Chondrocyte (in vitro differentiated cells): ENCODE measurements around the gene OR10V1. TPM values are rescaled to one million over a fixed set of nuclear protein-coding genes. Genes with fewer than 3 reads are reported as not detected.

Experiments used
- DNase-seq: peaks from one replicate; pipeline ENCODE4 v3.0.0; 2021; ENCODE audit warnings: mixed read lengths, low spot score
- H3K27ac Mint-ChIP-seq: one replicate; pipeline ENCODE4 v1.8.0; 2021; ENCODE audit warnings: mild to moderate bottlenecking, moderate library complexity, mixed read lengths; ENCODE audit not compliant: unreplicated experiment
- H3K27me3 Mint-ChIP-seq: 2 replicates; pipeline ENCODE4 v1.8.0; 2021; ENCODE audit warnings: low read depth, mixed read lengths
- H3K36me3 Mint-ChIP-seq: 2 replicates; pipeline ENCODE4 v1.8.0; 2021; ENCODE audit warnings: low read depth, mixed read lengths
- H3K4me1 Mint-ChIP-seq: 2 replicates; pipeline ENCODE4 v1.8.0; 2021; ENCODE audit warnings: low read depth, mild to moderate bottlenecking, mixed read lengths
- H3K4me3 Mint-ChIP-seq: one replicate; pipeline ENCODE4 v1.8.0; 2021; ENCODE audit warnings: mild to moderate bottlenecking, moderate library complexity, mixed read lengths; ENCODE audit not compliant: unreplicated experiment
- H3K9me3 Mint-ChIP-seq: 2 replicates; pipeline ENCODE4 v1.8.0; 2021; ENCODE audit warnings: low read depth, mixed read lengths
- CTCF ChIP-seq: fragments of 200-600 bp; sonication (generic); IDR thresholded peaks from 2 replicates; pipeline ENCODE4 v1.5.0; 2021; ENCODE audit warnings: antibody characterized with exemption, mild to moderate bottlenecking, moderate library complexity
- total RNA-seq: library from RNA; stranded (reverse); gene quantifications from 3 replicates; pipeline ENCODE4 v1.2.1, GENCODE V29; 2021

OR10V1 gene
- total RNA-seq, 1 donor from 2014 or later = not detected

- Mint-ChIP-seq H3K9me3 (peaks cover 3% of the 10 kb centered on the region), H3K27ac (no peak overlapping the region), H3K27me3 (peaks cover 3% of the 10 kb centered on the region), H3K36me3 (no peaks in the 10 kb centered on the region), H3K4me1 (no peaks in the 10 kb centered on the region), H3K4me3 (no peak overlapping the region)
- DNase-seq = no peak
- TF ChIP-seq CTCF = no peak
These were observed 14.5 kb upstream of the OR10V1 start for GRCh38 chr11:59728154-59728553.

- peaks cover 3% of the 10 kb centered on the region for H3K9me3 Mint-ChIP-seq
- H3K36me3 Mint-ChIP-seq = no peaks in the 10 kb centered on the region
- no peak for DNase-seq
- peaks cover 8% of the 10 kb centered on the region for H3K27me3 Mint-ChIP-seq
- no peaks in the 10 kb centered on the region for H3K4me1 Mint-ChIP-seq
- no peak overlapping the region for H3K4me3 Mint-ChIP-seq
- no peak for TF ChIP-seq CTCF
- H3K27ac Mint-ChIP-seq = no peak overlapping the region
These were observed 13.8 kb upstream of the OR10V1 start for GRCh38 chr11:59727426-59727825.

GRCh38 chr11:59724066-59724465 is 10.4 kb upstream of the OR10V1 start:
- Mint-ChIP-seq H3K27ac (no peak overlapping the region), H3K4me3 (no peak overlapping the region), H3K36me3 (no peaks in the 10 kb centered on the region), H3K4me1 (no peaks in the 10 kb centered on the region), H3K27me3 (peaks cover 22% of the 10 kb centered on the region), H3K9me3 (peaks cover 3% of the 10 kb centered on the region)
- TF ChIP-seq CTCF = no peak
- no peak for DNase-seq

GRCh38 chr11:59719556-59719955 is 5.9 kb upstream of the OR10V1 start:
- Mint-ChIP-seq H3K4me3 (no peak overlapping the region), H3K27ac (no peak overlapping the region), H3K9me3 (no peaks in the 10 kb centered on the region), H3K36me3 (no peaks in the 10 kb centered on the region), H3K27me3 (peaks cover 39% of the 10 kb centered on the region), H3K4me1 (no peaks in the 10 kb centered on the region)
- no peak for DNase-seq
- TF ChIP-seq CTCF = no peak

GRCh38 chr11:59716051-59716450 is 2.4 kb upstream of the OR10V1 start:
- H3K27me3 Mint-ChIP-seq = peaks cover 27% of the 10 kb centered on the region
- no peak overlapping the region for H3K27ac Mint-ChIP-seq
- no peak for TF ChIP-seq CTCF
- H3K9me3 Mint-ChIP-seq = no peaks in the 10 kb centered on the region
- DNase-seq = no peak
- H3K36me3 Mint-ChIP-seq = no peaks in the 10 kb centered on the region
- no peak overlapping the region for H3K4me3 Mint-ChIP-seq
- no peaks in the 10 kb centered on the region for H3K4me1 Mint-ChIP-seq
